B cell (primary cell): ENCODE measurements around the gene THUMPD3. TPM values are rescaled to one million over a fixed set of nuclear protein-coding genes. Genes with fewer than 3 reads are reported as not detected.

Source experiments
- ATAC-seq: fragments of 200-7000 bp; cut with Tn5 transposase; one replicate; pipeline ENCODE4 v1.10.0; 2021; ENCODE audit warnings: low read depth, mild to moderate bottlenecking, moderate number of reproducible peaks, moderate library complexity
- CTCF ChIA-PET: fragments of 350-600 bp; sonication (Branson Sonifier 250); formaldehyde crosslinking; loops from one replicate; lab custom pipeline; 2021; ENCODE audit warnings: antibody characterized with exemption, inconsistent platforms; lab: Charles Lee
- POLR2A ChIA-PET: fragments of 350-600 bp; sonication (Branson Sonifier 250); formaldehyde crosslinking; loops from one replicate; lab custom pipeline; 2021; ENCODE audit warnings: antibody characterized with exemption; lab: Charles Lee
- DNase-seq: peaks from one replicate; pipeline ENCODE4 v3.0.0; 2013
- H2AFZ ChIP-seq: 2 replicates; pipeline ENCODE4 v1.6.1; 2012; ENCODE audit warnings: mild to moderate bottlenecking, low read depth, low read length; ENCODE audit not compliant: insufficient read depth, poor library complexity, severe bottlenecking
- H3K27ac ChIP-seq, 2 donors: 1 replicate in 1 of 2; 2 replicates in 1 of 2; pipeline ENCODE4 v1.5.1; 2012 to 2013; ENCODE audit warnings: low read length in 2 of 2, mild to moderate bottlenecking in 2 of 2, moderate library complexity in 1 of 2
- H3K27me3 ChIP-seq, 4 experiments: fragments of 200-600 bp in 1 of 4; sonication (generic) in 1 of 4; replicated peaks in 1 of 4; 1 replicate in 2 of 4; 2 replicates in 2 of 4; pipeline versions ENCODE4 v1.6.1 to v1.7.0; 2013 to 2016; ENCODE audit warnings: low read length in 3 of 4, mild to moderate bottlenecking in 2 of 4, mixed read lengths in 1 of 4, moderate library complexity in 1 of 4; ENCODE audit not compliant: insufficient read depth in 4 of 4, control insufficient read depth in 3 of 4; ENCODE audit errors: control extremely low read depth in 1 of 4
- H3K36me3 ChIP-seq, 2 experiments: replicated peaks in 1 of 2; 1 replicate in 1 of 2; 2 replicates in 1 of 2; pipeline versions ENCODE4 v1.6.1 to v1.7.1; 2013; ENCODE audit warnings: low read length in 1 of 2; ENCODE audit not compliant: insufficient read depth in 2 of 2, control insufficient read depth in 1 of 2; ENCODE audit errors: control extremely low read depth in 1 of 2, extremely low read depth in 1 of 2
- H3K4me1 ChIP-seq, 2 donors: fragments of 200-600 bp in 1 of 2; sonication (generic) in 1 of 2; 1 replicate in 1 of 2; 2 replicates in 1 of 2; pipeline versions ENCODE4 v1.5.1 to v1.6.1; 2013 to 2017; ENCODE audit warnings: low read length in 2 of 2; ENCODE audit not compliant: control insufficient read depth in 2 of 2, insufficient read depth in 2 of 2
- H3K4me2 ChIP-seq: replicated peaks from 2 replicates; pipeline ENCODE3; 2012; ENCODE audit warnings: mild to moderate bottlenecking, low read depth, low read length; ENCODE audit not compliant: poor library complexity, severe bottlenecking
- H3K4me3 ChIP-seq, 5 experiments: fragments of 200-600 bp in 1 of 5; sonication (generic) in 1 of 5; 1 replicate in 3 of 5; 2 replicates in 2 of 5; pipeline versions ENCODE4 v1.5.1 to v1.7.0; 2011 to 2016; ENCODE audit warnings: low read length in 4 of 5, mild to moderate bottlenecking in 4 of 5, low read depth in 2 of 5, control low read depth in 1 of 5, moderate library complexity in 1 of 5; ENCODE audit not compliant: insufficient read depth in 1 of 5; ENCODE audit errors: control extremely low read depth in 1 of 5, extremely low read depth in 1 of 5
- H3K79me2 ChIP-seq: fragments of 200-600 bp; sonication (generic); one replicate; pipeline ENCODE4 v1.6.0; 2016; ENCODE audit warnings: low read length; ENCODE audit not compliant: control insufficient read depth, insufficient read depth
- H3K9ac ChIP-seq: fragments of 200-600 bp; sonication (generic); 2 replicates; pipeline ENCODE4 v1.6.1; 2017; ENCODE audit warnings: mild to moderate bottlenecking, low read length, moderate library complexity
- H3K9me3 ChIP-seq, 3 donors: one replicate each; pipeline versions ENCODE4 v1.6.1 to v1.7.1; 2013; ENCODE audit warnings: low read length in 2 of 3; ENCODE audit not compliant: control insufficient read depth in 2 of 3, insufficient read depth in 1 of 3; ENCODE audit errors: control extremely low read depth in 1 of 3
- H4K20me1 ChIP-seq: 2 replicates; pipeline ENCODE4 v1.6.0; 2012; ENCODE audit warnings: mild to moderate bottlenecking, low read length; ENCODE audit not compliant: insufficient read depth, control insufficient read depth, poor library complexity, severe bottlenecking
- H3K27ac Mint-ChIP-seq: one replicate; pipeline ENCODE4 v1.8.0; 2021; ENCODE audit warnings: mixed read lengths
- H3K27me3 Mint-ChIP-seq: one replicate; pipeline ENCODE4 v1.8.0; 2021; ENCODE audit warnings: mixed read lengths
- H3K4me1 Mint-ChIP-seq: one replicate; pipeline ENCODE4 v1.8.0; 2021; ENCODE audit warnings: mixed read lengths
- H3K4me3 Mint-ChIP-seq: one replicate; pipeline ENCODE4 v1.8.0; 2021; ENCODE audit warnings: mixed read lengths
- H3K9me3 Mint-ChIP-seq: one replicate; pipeline ENCODE4 v1.8.0; 2022; ENCODE audit warnings: mixed read lengths; ENCODE audit not compliant: insufficient read depth
- CTCF ChIP-seq: fragments of 200-600 bp; IDR thresholded peaks from one replicate; pipeline ENCODE4 v1.8.0; 2022; ENCODE audit warnings: antibody characterized with exemption, mild to moderate bottlenecking
- EZH2 ChIP-seq: IDR thresholded peaks from 2 replicates; pipeline ENCODE4 v1.6.1; 2012; ENCODE audit warnings: borderline replicate concordance, low read depth, mild to moderate bottlenecking, moderate library complexity, low read length; ENCODE audit not compliant: insufficient read depth, poor library complexity, severe bottlenecking
- WGBS: methylation state at CpG from one replicate; pipeline ENCODE4 v1.1.5; 2013; ENCODE audit warnings: missing lambda C conversion rate; ENCODE audit not compliant: insufficient coverage; 5-methylcytosine and 5-hydroxymethylcytosine counted together
- intact Hi-C: fragments of 100-400 bp; cut with micrococcal nuclease; formaldehyde crosslinking; loops from one replicate; pipeline ENCODE4 v1.10.0; 2022
- polyA plus RNA-seq: library from polyadenylated mRNA; depleted of rRNA; stranded (reverse); fragments of >200 nt; gene quantifications from 2 replicates; pipeline ENCODE4 v1.2.3, GENCODE V29; 2012
- total RNA-seq, 2 donors: library from RNA; stranded (reverse); fragments of 120-200 nt in 1 of 2; gene quantifications; 1 replicate in 1 of 2; 2 replicates in 1 of 2; pipeline versions ENCODE4 v1.2.3 to v1.2.4, GENCODE V29; 2013 to 2022

THUMPD3 gene
- total and polyA plus RNA-seq, 2 donors (not counting 1 experiment from before 2014, with no cell fraction given): 10.1 to 32.1 TPM

- peak overlapping the region; percentile 95 to 98 for H3K27ac ChIP-seq
- peak overlapping the region; percentile 67 for H2AFZ ChIP-seq
- no peaks in the 10 kb centered on the region for H3K9me3 ChIP-seq
- 1% methylated on average over 34 of the region's 47 CpGs for WGBS
- intact Hi-C loops: loop anchor here (1.0 to 5.0 kb wide), 7 partner anchors 34 to 851 kb away; partner anchors contain the start of genes ARPC4, BRK1, MTMR14 and RAD18
- H3K79me2 ChIP-seq: peaks cover 85% of the 10 kb centered on the region
- peak overlapping the region; percentile 81 for H3K9ac ChIP-seq
- H3K4me2 ChIP-seq: peak overlapping the region; percentile 92
- H4K20me1 ChIP-seq: peaks cover 67% of the 10 kb centered on the region
- POLR2A ChIA-PET: interaction anchor here (0.5 to 4.3 kb wide), 7 partner anchors 23 to 851 kb away, joined by 3 to 39 read pairs (median 6); partner anchors contain the start of genes BRPF1, MTMR14, TATDN2 and THUMPD3
- DNase-seq (peak; percentile 65), ATAC-seq (no peak)
- TF ChIP-seq EZH2 (no peak), CTCF (no peak)
- H3K4me3 ChIP-seq: peak overlapping the region; percentile 88 to 99 (median 93)
- H3K4me1 ChIP-seq: peaks cover 51 to 63% of the 10 kb centered on the region in 2 donors
- CTCF ChIA-PET: no interaction called here
- H3K27me3 ChIP-seq: no peaks in the 10 kb centered on the region
- Mint-ChIP-seq H3K4me1 (peaks cover 63% of the 10 kb centered on the region), H3K4me3 (peak overlapping the region; percentile 94), H3K27ac (peak overlapping the region; percentile 92), H3K9me3 (no peaks in the 10 kb centered on the region), H3K27me3 (no peaks in the 10 kb centered on the region)
- H3K36me3 ChIP-seq: peaks cover 0 to 15% of the 10 kb centered on the region in 2 experiments
These were observed 35.2 kb downstream of the THUMPD3 start for GRCh38 chr3:9397906-9398699.
